IPS DF 6.9 (cell line): ENCODE results near the gene ASPG.

ENCODE experiments used
- DNase-seq: peaks from one replicate; pipeline ENCODE4 v3.0.0-alpha.2; 2013; ENCODE audit warnings: low read depth, low spot score
- H3K27ac ChIP-seq: one replicate; pipeline ENCODE4 v1.5.1; 2013; ENCODE audit warnings: low read length, control low read depth
- H3K27me3 ChIP-seq: 2 replicates; pipeline ENCODE4 v1.6.1; 2013; ENCODE audit warnings: mild to moderate bottlenecking, low read length; ENCODE audit not compliant: control insufficient read depth, insufficient read depth
- H3K36me3 ChIP-seq: 2 replicates; pipeline ENCODE4 v1.6.1; 2013; ENCODE audit warnings: low read length; ENCODE audit not compliant: control insufficient read depth, insufficient read depth
- H3K4me1 ChIP-seq: 2 replicates; pipeline ENCODE4 v1.6.1; 2013; ENCODE audit warnings: low read length; ENCODE audit not compliant: control insufficient read depth, insufficient read depth
- H3K4me3 ChIP-seq: 2 replicates; pipeline ENCODE4 v1.5.1; 2013; ENCODE audit warnings: mild to moderate bottlenecking, low read length
- H3K9me3 ChIP-seq: 2 replicates; pipeline ENCODE4 v1.6.1; 2013; ENCODE audit warnings: low read length, inconsistent platforms; ENCODE audit not compliant: control insufficient read depth, insufficient read depth
- WGBS: extraction: QIAGEN DNeasy Blood & Tissue Kit; methylation state at CpG from one replicate; pipeline ENCODE4 v1.1.7; 2013; ENCODE audit warnings: mixed read lengths, missing lambda C conversion rate; ENCODE audit not compliant: insufficient read length, insufficient coverage; 5-methylcytosine and 5-hydroxymethylcytosine counted together

Gene ASPG

GRCh38 chr14:104085032-104085888 is at the start of gene ASPG:
ASPG (plus strand) TSS chr14:104085700; CDS start chr14:104085771, 71 bp downstream.
- Histone ChIP-seq H3K4me3 (peak within 1 kb of the TSS; percentile 45; the same call in 1 of the 2 replicates), H3K9me3 (no peaks in the 10 kb centered on the region), H3K4me1 (no peaks in the 10 kb centered on the region), H3K27ac (no peak within 1 kb of the TSS), H3K27me3 (no peaks in the 10 kb centered on the region), H3K36me3 (no peaks in the 10 kb centered on the region; the same call in 1 of the 2 replicates)
- no peak for DNase-seq
- no CpG with 5 or more reads among the region's 70 CpGs for WGBS

GRCh38 chr14:104036212-104036611 is 49.3 kb upstream of the ASPG start:
- WGBS = no CpG with 5 or more reads among the region's 7 CpGs
- H3K9me3 ChIP-seq = no peaks in the 10 kb centered on the region
- H3K4me3 ChIP-seq = no peak overlapping the region
- no peak overlapping the region for H3K27ac ChIP-seq
- no peaks in the 10 kb centered on the region for H3K36me3 ChIP-seq
- no peak for DNase-seq
- no peaks in the 10 kb centered on the region; the same call in 1 of the 2 replicates for H3K4me1 ChIP-seq
- H3K27me3 ChIP-seq = no peaks in the 10 kb centered on the region

- H3K36me3 ChIP-seq = no peaks in the 10 kb centered on the region
- H3K4me3 ChIP-seq = no peak overlapping the region
- no peak for DNase-seq
- no peak overlapping the region for H3K27ac ChIP-seq
- no CpG with 5 or more reads among the region's 14 CpGs for WGBS
- no peaks in the 10 kb centered on the region for H3K9me3 ChIP-seq
- H3K4me1 ChIP-seq = no peaks in the 10 kb centered on the region; the same call in 1 of the 2 replicates
- H3K27me3 ChIP-seq = no peaks in the 10 kb centered on the region
Observed at GRCh38 chr14:104037074-104037473, 48.4 kb upstream of the ASPG start.

- no CpG with 5 or more reads among the region's 3 CpGs for WGBS
- Histone ChIP-seq H3K27me3 (no peaks in the 10 kb centered on the region), H3K4me1 (no peaks in the 10 kb centered on the region; the same call in 1 of the 2 replicates), H3K36me3 (no peaks in the 10 kb centered on the region), H3K4me3 (no peak overlapping the region), H3K9me3 (no peaks in the 10 kb centered on the region), H3K27ac (no peak overlapping the region)
- no peak for DNase-seq
Observed at GRCh38 chr14:104037903-104038302, 47.6 kb upstream of the ASPG start.

- Histone ChIP-seq H3K27me3 (no peaks in the 10 kb centered on the region), H3K4me3 (no peak overlapping the region), H3K9me3 (no peaks in the 10 kb centered on the region), H3K4me1 (no peaks in the 10 kb centered on the region; the same call in 1 of the 2 replicates), H3K27ac (no peak overlapping the region), H3K36me3 (no peaks in the 10 kb centered on the region)
- WGBS = no CpG with 5 or more reads among the region's 5 CpGs
- DNase-seq = no peak
Observed at GRCh38 chr14:104039214-104039613, 46.3 kb upstream of the ASPG start.

- Histone ChIP-seq H3K27ac (no peak overlapping the region), H3K36me3 (no peaks in the 10 kb centered on the region), H3K9me3 (no peaks in the 10 kb centered on the region), H3K27me3 (no peaks in the 10 kb centered on the region), H3K4me1 (no peaks in the 10 kb centered on the region; the same call in 1 of the 2 replicates), H3K4me3 (no peak overlapping the region)
- no CpG with 5 or more reads among the region's 5 CpGs for WGBS
- no peak for DNase-seq
Observed at GRCh38 chr14:104040539-104040938, 45.0 kb upstream of the ASPG start.

- Histone ChIP-seq H3K36me3 (no peaks in the 10 kb centered on the region), H3K9me3 (no peaks in the 10 kb centered on the region), H3K27ac (no peak overlapping the region), H3K27me3 (no peaks in the 10 kb centered on the region), H3K4me3 (no peak overlapping the region), H3K4me1 (no peaks in the 10 kb centered on the region; the same call in 1 of the 2 replicates)
- WGBS = no CpG with 5 or more reads among the region's 6 CpGs
- DNase-seq = no peak
Observed at GRCh38 chr14:104041430-104042104, 43.9 kb upstream of the ASPG start.

- Histone ChIP-seq H3K27ac (no peak overlapping the region), H3K4me1 (no peaks in the 10 kb centered on the region), H3K4me3 (no peak overlapping the region), H3K9me3 (no peaks in the 10 kb centered on the region), H3K36me3 (no peaks in the 10 kb centered on the region), H3K27me3 (no peaks in the 10 kb centered on the region)
- DNase-seq = no peak
- no CpG with 5 or more reads among the region's 6 CpGs for WGBS
Observed at GRCh38 chr14:104044016-104044415, 41.5 kb upstream of the ASPG start.

- no peak overlapping the region for H3K4me3 ChIP-seq
- no peaks in the 10 kb centered on the region for H3K9me3 ChIP-seq
- no peak for DNase-seq
- no peaks in the 10 kb centered on the region for H3K36me3 ChIP-seq
- no peaks in the 10 kb centered on the region for H3K4me1 ChIP-seq
- no peaks in the 10 kb centered on the region for H3K27me3 ChIP-seq
- WGBS = no CpG with 5 or more reads among the region's 3 CpGs
- H3K27ac ChIP-seq = no peak overlapping the region
Observed at GRCh38 chr14:104047761-104048160, 37.7 kb upstream of the ASPG start.

- H3K9me3 ChIP-seq = no peaks in the 10 kb centered on the region
- WGBS = no CpG with 5 or more reads among the region's 2 CpGs
- H3K36me3 ChIP-seq = no peaks in the 10 kb centered on the region
- DNase-seq = no peak
- H3K4me1 ChIP-seq = no peaks in the 10 kb centered on the region
- no peaks in the 10 kb centered on the region for H3K27me3 ChIP-seq
- H3K4me3 ChIP-seq = no peak overlapping the region
- H3K27ac ChIP-seq = no peak overlapping the region
Observed at GRCh38 chr14:104048758-104049507, 36.6 kb upstream of the ASPG start.
